ENCODE measurements around the gene PCBP3.

DNA sequence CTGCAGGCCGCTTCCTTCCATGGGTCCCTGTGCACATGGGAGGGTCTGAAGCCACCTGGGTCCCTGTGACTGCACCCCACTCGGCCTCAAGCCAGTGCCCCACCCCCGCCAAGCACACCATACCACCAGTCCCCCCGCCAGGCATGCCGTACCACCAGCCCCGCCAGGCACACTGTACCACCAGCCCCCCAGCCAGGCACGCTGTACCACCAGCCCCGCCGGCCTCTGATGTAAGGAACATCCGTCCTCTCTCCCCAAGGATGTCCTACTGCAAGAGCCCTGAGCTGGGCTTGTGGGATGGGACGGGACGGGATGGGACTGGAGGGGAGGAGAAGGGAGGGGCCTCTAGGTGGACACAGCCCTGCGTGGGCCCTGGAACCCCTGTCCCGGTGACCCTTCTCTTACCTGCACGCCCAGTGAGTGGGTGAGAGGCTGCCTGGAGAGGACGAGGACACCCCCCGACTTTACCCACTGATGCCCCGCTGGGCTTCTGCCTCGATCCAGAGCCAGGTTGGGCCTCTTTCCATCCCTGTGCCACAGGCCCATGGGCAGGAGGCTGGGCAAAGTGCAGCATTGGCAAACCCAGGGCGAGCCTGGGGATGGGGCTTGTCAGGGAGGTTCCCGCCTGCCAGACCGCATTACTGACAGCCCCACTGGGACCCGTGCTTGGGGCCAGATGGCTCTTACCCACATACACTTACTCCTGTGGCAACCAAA lies 297.3 kb downstream of the PCBP3 start:
- TF ChIP-seq, protein P1, sequence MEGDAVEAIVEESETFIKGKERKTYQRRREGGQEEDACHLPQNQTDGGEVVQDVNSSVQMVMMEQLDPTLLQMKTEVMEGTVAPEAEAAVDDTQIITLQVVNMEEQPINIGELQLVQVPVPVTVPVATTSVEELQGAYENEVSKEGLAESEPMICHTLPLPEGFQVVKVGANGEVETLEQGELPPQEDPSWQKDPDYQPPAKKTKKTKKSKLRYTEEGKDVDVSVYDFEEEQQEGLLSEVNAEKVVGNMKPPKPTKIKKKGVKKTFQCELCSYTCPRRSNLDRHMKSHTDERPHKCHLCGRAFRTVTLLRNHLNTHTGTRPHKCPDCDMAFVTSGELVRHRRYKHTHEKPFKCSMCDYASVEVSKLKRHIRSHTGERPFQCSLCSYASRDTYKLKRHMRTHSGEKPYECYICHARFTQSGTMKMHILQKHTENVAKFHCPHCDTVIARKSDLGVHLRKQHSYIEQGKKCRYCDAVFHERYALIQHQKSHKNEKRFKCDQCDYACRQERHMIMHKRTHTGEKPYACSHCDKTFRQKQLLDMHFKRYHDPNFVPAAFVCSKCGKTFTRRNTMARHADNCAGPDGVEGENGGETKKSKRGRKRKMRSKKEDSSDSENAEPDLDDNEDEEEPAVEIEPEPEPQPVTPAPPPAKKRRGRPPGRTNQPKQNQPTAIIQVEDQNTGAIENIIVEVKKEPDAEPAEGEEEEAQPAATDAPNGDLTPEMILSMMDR (IDR thresholded peaks at IDR 0.05): no peak
- TF ChIP-seq POLR2A (IDR thresholded peaks at IDR 0.05): no peak

Measured in right lobe of liver (tissue), 4 donors.